Ramos (cell line): ENCODE measurements around the gene SGMS1.
"Not testable (repeated sequence)": the region's sequence is repeated elsewhere in the genome, so short reads cannot be mapped to it uniquely, and the experiment has no call there.

Source experiments
- in situ Hi-C: fragments of 300-500 bp; cut with MboI; formaldehyde crosslinking; loops from one replicate; pipeline ENCODE4 v1.14.3; 2022; ENCODE audit warnings: low sequenced_read_pairs; ENCODE audit not compliant: unreplicated experiment

The SGMS1 gene

GRCh38 chr10:50513956-50514355 is 109.8 kb downstream of the SGMS1 start:
- in situ Hi-C loops: no loop called here

- in situ Hi-C loops: no loop called here
Observed at GRCh38 chr10:50512743-50513416, 110.9 kb downstream of the SGMS1 start.

- in situ Hi-C loops: no loop called here
Observed at GRCh38 chr10:50512214-50512595, 111.6 kb downstream of the SGMS1 start.

GRCh38 chr10:50511492-50512213 is 112.1 kb downstream of the SGMS1 start:
- in situ Hi-C loops: no loop called here

- in situ Hi-C loops: no loop called here
Observed at GRCh38 chr10:50510517-50511473, 113.0 kb downstream of the SGMS1 start.

- in situ Hi-C loops: no loop called here
Observed at GRCh38 chr10:50508315-50509051, 115.3 kb downstream of the SGMS1 start.

- in situ Hi-C loops: no loop called here
Observed at GRCh38 chr10:50506861-50507573, 116.7 kb downstream of the SGMS1 start.

- in situ Hi-C loops: no loop called here
Observed at GRCh38 chr10:50504389-50504788, 119.4 kb downstream of the SGMS1 start.

GRCh38 chr10:50503661-50504320 is 120.0 kb downstream of the SGMS1 start:
- in situ Hi-C loops: no loop called here

- in situ Hi-C loops: not testable (repeated sequence)
Observed at GRCh38 chr10:50503156-50503555, 120.6 kb downstream of the SGMS1 start.

- in situ Hi-C loops: no loop called here
Observed at GRCh38 chr10:50501924-50502452, 121.8 kb downstream of the SGMS1 start.

GRCh38 chr10:50501478-50501877 is 122.3 kb downstream of the SGMS1 start:
- in situ Hi-C loops: no loop called here

GRCh38 chr10:50498465-50498864 is 125.3 kb downstream of the SGMS1 start:
- in situ Hi-C loops: no loop called here

GRCh38 chr10:50497758-50498157 is 126.0 kb downstream of the SGMS1 start:
- in situ Hi-C loops: no loop called here

GRCh38 chr10:50496228-50496627 is 127.5 kb downstream of the SGMS1 start:
- in situ Hi-C loops: no loop called here

- in situ Hi-C loops: no loop called here
Observed at GRCh38 chr10:50490241-50490640, 133.5 kb downstream of the SGMS1 start.

- in situ Hi-C loops: not testable (repeated sequence)
Observed at GRCh38 chr10:50484550-50484949, 139.2 kb downstream of the SGMS1 start.

- in situ Hi-C loops: no loop called here
Observed at GRCh38 chr10:50480054-50481007, 143.4 kb downstream of the SGMS1 start.
